ACHN (cell line): Measurements from ENCODE around the gene GPR21.

Experiments
- DNase-seq: peaks from one replicate; pipeline ENCODE4 v3.0.0-alpha.2; 2015
- in situ Hi-C: cut with HindIII; loops from 2 replicates; pipeline ENCODE4 v1.10.0; 2017; ENCODE audit warnings: low sequenced_read_pairs, low pct_ligation_motif_present, low pct_unique_long_range_greater_than_20kb

GPR21 gene

DNA sequence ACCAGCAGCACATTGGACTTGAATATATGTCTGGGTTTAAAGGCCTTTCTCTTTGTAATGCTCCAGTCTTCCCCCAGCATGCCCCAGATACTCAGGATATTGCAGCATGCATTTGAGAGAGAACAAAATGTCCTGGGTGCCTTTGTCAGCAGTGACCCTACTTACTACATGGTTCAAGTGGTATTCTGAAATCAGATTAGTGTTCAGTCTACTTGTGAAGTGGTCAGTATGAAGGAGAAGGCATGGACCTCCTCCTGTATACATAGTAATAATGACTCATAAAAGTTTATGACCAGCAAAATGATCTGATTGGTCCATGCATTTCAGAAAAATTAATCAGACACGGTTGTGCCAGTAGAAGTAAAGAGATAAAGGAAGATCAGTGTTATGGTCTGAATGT is 25.4 kb downstream of the GPR21 start:
- in situ Hi-C loops, result no loop called here

DNA sequence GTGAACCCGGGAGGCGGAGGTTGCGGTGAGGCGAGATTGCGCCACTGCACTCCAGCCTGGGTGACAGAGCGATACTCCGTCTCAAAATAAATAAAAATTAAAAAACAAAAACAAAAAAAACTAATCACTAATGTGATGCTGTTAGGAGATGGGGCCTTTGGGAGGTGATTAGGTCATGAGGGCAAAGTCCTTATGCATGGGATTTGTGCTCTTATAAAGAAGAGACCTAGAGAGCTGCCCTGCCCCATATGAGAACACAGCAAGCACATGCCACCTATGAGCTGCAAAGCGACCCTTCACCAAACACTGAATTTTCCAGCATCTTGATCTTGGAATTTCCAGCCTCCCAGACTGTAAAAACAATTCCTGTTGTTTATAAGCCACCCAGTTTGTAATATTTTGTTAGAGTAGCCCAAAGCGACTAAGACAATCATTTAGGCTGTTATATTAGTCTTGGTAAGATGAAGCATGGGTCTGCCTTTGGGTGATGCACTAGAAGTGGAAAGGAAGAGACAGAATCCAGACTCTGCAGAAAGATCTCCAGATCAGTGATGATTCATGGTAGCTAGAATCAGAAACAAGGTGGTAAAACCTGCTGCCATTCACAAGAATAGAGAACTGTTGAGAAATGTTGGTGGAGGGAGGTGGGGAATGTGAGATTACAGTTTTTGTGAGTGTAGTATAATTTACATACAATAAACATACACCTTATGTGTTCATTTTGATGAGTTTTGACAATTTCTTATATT is 26.2 kb downstream of the GPR21 start:
- in situ Hi-C loops, result no loop called here
- no peak for DNase-seq

More for the DNA sequence above, 25.4 kb downstream of the GPR21 start:
- no peak for DNase-seq

DNA sequence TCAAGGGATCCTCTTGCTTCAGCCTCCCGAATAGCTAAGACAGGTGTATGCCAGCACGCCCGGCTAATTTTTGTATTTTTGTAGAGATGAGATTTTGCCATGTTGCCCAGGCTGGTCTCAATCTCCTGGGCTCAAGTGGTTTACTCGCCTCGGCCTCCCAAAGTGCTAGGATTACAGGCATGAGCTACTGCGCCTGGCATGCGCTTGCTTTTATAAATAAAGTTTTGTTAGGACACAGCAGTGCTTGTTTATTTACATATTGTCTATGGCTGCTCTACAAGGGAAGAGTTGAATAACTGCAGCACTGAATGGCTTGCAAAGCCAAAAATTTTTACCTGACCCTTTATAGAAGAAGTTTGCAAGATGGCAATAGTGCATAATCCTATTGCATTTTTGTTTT is 27.7 kb downstream of the GPR21 start:
- in situ Hi-C loops, result no loop called here
- no peak for DNase-seq

DNA sequence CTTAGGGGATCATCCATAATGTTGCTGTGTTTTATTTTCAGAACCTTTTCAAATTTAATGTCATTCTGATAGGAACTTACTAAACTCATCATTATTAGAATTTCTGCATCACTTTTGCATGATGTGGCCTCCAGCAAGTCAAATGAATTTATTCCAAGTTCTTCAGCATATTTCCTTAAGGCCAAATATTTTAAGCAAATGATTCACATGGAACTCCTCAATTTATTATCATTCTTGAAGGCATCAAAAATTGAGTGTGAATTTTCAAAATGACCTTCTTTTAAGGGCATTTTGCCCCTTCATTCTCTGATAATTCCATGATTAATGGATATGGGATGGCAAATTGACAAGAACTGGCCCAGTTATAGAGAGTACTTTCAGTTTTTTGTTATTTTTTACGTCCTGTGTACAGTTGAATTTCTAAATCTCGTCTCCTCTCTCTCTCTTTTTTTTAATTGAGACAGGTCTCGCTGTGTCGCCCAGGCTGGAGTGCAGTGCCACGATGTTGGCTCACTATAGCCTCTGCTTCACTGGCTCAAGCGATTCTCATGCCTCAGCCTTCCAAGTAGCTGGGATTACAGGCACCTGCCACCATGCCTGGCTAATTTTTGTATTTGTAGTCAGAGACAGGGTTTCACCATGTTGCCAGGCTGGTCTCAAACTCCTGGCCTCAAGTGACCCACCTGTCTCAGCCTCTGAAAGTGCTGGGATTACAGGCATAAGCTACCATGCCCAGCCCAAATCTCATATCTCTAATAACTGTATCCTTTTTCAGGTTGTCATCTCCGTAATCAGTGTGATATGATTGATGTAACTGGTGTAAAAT is 29.1 kb downstream of the GPR21 start:
- DNase-seq, result no peak
- in situ Hi-C loops, result no loop called here

DNA sequence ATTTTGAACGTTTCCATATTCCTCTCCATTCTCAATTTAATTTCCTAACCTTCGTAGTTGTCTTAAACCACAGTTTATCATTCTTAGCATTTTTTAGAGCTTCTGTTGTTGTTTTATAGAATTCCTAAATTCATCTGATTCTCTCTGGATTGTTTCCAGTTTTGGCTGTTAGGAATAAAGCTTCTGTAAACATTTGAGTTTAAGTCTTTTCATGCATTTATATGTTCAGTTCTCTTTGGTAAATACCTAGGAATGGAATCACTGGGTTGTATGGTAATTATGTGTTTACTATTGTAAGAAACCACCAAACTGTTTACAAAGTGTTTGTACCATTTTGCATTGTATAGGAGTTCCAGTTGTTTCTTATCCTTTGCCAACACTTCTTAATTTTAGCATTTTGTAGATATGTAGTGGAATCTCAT is 29.7 kb downstream of the GPR21 start:
- in situ Hi-C loops, result no loop called here
- no peak for DNase-seq

DNA sequence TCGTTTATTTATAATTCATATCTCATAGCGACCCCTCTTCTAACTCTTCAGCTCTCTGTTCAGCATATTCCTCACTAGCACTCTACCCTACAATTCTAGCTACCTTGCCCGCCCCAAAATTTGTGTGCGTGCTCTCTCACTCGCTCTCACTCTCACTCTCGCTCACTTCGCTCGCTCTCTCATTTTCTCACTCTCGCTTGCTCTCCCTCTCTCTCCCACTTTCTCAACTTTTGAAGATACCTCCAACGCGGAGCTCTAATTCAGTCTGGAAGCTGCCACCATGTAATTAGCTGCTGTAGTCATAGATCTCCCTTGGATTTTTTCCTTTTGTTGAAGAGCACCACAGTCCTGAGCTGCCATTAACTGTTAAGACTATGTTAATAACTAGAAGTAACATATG is 30.4 kb downstream of the GPR21 start:
- DNase-seq, result no peak
- in situ Hi-C loops, result no loop called here

DNA sequence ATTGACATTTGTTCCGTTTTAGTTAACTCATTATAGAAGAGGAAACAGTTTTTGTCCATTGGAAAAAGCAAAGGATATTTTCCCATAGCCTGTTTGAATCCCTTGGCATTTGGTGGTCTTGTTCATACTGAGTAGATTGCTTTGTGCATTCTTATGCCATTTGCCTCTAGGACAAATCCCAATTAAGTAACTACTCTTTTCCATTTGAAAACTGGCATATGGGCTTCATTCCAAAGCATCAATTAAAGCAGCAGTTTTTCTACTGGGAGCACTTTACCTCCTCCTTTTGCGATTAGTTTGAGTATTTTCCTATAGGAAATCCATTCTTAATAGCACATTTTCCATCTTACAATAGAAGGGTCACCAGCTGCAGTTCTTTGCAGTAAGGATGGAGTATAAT is 31.2 kb downstream of the GPR21 start:
- no peak for DNase-seq
- in situ Hi-C loops, result no loop called here

DNA sequence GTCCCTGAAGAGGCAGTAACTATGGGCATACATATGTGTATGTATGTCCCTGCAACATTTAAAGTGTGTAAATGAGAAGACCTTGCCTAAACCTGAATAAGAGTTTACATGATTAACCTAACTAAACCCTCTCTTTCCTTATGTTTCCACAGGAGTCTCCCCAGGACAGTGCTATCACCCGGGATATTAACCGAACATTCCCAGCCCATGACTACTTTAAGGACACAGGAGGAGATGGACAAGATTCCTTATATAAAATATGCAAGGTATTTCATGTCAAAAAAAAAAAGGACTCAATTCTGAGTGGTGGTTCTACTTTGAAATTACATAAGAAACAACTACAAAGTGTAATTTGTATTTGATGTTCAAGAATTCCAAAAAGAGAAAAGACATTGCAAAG is 31.7 kb downstream of the GPR21 start:
- in situ Hi-C loops, result no loop called here
- DNase-seq, result no peak

DNA sequence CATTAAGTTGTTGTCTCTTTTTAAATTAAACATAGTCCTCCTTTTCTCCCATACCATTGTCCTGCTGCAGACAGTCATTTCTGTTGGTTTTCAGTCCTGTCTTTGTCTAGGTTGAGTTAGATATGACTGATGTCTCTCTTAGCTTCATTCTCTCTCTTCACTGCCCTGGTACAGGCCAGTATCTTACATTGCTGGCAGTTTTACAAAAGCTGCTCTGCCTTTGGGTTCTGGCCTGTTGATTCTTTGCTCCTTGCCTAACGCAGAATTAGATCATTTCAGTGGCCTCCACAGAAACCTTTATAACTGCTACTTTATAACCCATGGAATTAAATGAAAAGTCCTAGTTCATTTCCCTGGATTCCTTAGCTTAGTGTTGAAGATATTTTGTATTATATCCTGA is 33.7 kb downstream of the GPR21 start:
- no peak for DNase-seq

DNA sequence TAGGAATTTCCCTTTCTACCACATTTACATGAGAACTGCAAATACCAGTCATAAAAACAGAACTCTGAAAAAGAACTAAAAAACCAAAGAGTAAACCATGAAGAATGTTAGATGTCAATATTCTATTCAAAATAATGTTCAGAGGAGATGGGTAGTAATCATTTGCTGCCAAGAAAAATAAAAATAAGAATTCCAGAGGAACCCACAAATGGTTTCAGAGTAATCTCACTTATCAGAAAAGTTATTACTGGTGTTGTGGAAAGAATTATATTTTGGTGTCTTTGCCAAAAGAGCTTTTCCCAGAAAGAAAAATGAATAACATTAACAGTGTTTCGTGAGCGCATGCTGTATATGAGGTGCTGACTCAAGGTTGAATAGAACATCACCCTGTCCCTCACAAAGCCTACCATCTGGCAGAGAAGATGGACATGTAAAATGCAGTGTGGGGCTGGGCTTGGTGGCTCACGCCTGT is 35.6 kb downstream of the GPR21 start:
- no peak for DNase-seq
- in situ Hi-C loops, result no loop called here

More for the DNA sequence above, 33.7 kb downstream of the GPR21 start:
- in situ Hi-C loops, result no loop called here

DNA sequence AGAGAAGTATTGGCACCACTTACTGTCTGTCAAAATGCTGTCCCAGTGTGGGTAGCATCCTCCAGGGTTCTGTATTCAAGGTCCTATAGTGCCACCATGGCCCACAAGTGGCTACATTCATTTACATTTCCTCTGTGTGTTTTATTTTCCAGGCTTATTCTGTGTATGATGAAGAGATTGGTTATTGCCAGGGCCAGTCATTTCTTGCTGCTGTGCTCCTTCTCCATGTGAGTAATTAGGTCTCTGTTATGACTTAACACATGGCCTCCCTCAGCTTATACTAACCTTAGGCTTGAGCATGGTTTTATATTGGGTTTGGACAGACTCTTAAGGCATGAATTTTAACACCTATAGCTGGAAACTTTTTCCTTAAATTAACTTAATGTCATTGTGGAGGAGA is 36.7 kb downstream of the GPR21 start:
- in situ Hi-C loops, result no loop called here
- no peak for DNase-seq

DNA sequence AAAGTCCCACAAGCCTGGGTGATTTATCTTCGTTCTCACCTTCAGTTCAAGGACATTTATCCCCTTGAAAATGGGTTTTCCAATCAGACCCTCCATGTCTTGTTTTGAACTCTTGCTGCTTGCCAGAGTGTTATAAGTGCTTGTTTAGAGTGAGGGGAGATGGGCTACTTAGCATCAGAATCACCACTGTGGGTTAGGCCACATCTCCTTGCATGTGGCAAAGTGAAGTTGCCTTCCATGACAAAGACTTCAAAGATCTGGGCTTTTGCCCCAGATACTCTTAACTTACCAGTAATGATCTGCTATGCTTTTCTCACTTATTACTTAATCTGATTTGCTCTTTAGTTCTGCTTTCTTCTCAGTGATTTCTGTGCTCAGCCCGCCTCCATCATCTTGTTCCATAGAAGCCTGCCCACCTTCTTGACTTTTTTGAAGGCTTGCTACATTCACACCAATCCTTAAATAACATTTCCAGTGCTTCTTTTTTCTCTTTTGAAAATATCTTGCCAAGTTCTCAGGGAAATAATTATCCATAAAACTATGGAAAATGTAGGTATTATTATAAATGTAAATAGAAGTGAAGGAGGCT is 39.0 kb downstream of the GPR21 start:
- in situ Hi-C loops, result no loop called here
- no peak for DNase-seq

DNA sequence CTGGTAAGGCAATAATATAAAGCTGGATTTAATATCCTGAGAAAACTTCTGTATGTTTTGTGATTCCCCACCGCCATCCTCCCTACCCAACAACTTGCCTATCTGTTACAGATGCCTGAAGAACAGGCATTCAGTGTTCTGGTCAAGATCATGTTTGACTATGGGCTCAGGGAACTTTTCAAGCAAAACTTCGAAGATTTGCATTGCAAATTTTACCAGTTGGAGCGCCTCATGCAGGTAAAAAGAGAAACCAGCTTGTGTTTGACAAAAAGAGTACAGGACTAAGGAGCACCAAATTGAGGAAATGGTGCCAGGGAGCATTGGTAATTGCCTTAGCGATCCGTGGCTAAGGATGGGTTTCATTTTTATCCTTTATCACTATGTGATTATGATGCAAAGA is 40.0 kb downstream of the GPR21 start:
- in situ Hi-C loops, result no loop called here
- no peak for DNase-seq

DNA sequence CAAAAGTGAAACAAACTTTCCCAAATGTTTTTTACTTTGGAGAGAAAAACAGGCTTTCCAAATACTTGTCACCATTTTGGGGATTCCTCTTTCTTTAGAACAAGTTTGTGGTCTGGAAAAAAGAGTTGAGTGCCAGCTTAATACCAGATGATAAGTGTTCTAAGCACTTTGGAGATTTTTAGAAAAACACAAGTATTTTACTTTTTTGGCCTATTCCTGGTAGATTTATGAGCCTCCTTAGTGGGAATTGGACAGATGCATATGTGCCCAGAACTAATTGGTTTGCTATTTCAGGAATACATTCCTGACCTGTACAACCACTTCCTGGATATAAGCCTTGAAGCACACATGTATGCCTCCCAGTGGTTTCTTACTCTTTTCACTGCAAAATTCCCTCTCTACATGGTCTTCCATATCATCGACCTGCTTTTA is 40.5 kb downstream of the GPR21 start:
- no peak for DNase-seq
- in situ Hi-C loops, result no loop called here

DNA sequence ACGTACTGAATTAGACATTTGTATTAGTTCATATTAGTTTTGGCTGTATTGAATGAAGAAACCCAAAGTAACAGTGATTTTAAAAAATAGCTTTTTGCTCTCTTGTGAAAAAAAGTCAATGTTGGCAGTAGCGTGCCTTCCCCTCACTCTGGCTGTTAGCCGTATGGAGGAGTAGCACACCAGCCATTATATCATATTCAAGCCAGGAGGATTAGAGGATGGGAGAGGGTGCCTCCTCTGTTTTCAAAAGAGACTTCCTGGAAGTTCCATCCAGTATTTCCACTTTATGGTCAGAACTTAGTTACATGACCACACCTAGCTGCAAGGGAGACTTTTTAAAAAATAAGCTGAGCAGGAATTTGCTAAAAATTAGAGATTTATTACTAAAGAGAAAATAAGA is 41.2 kb downstream of the GPR21 start:
- DNase-seq, result no peak
- in situ Hi-C loops, result no loop called here

DNA sequence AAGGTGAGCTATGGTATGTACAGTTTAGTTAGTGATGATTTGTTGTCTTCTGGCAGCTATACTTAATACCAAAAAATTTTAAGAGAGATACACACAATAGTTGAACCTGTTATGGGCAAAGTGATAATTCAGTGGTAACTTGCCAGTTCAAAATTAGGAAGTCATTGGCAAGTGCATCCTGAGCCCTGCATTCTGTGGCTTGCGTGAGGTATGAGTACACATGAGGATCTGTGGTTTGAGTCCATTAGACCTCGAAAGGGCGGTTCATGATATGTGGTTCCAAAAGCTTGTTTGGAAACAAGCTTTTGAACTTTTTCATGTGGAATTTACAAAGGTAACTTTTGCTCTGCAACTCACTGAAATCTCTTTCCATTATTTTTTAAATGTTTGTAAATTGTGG is 47.0 kb downstream of the GPR21 start:
- in situ Hi-C loops, result no loop called here
- DNase-seq, result no peak

DNA sequence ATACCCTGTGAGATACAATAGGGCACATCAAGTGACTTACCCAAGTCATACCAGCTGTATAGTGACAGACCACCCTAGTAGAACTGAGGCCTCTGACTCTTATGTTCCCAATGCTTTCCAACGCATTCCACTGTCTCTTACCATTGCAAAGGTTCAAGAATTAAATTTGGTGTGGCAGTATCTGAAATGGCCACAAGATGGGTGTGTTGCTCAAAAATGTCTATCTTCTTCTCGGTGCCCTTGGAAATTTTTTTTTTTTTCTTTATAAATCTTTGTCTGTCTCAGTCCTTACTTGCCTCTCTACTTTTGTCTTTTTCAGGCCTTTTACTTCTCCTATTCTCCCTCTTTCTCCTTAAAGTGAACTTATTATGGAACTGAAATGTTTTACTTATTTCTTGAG is 48.4 kb downstream of the GPR21 start:
- peak; percentile 54 for DNase-seq
- in situ Hi-C loops, result no loop called here

DNA sequence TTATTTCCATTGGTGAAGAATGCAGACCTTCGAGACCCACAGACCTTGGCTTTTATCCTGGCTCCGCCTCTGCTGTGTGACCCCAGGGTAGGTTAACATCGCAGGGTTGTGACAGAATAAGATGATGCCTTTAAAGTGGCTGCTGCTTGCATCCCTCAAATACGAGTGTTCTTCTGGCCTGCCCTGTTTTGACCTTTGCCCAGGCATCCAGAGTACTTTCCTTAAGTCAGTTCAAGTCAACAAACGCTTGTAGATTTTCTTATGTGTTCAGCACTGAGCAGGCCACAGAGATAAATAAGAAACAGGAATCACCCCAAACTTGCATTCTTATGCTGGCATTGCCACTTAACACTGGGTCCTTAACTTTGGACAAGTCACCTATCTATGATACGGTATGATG is 50.2 kb downstream of the GPR21 start:
- no peak for DNase-seq
- in situ Hi-C loops, result no loop called here

DNA sequence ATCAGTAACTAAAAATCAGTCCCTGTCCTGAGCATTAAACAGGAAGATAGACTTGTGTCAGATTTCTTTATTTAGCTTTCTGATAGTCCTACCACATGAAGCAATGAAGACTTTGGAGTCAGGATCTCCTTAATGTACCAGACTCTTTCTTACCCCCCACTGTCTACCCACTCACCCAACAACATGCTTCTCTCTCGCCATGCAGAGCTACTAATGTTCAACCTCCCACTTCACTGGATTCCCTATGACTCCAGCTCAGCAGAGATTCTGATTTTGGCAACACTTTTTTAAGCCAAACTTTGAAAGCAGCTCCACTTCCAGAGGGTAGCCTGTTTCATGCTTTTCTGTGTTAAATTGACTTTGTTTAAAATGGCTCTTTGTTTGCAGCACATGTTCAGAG is 50.8 kb downstream of the GPR21 start:
- DNase-seq, result no peak
- in situ Hi-C loops, result no loop called here
